Calu3 (cell line): ENCODE measurements around the gene SEMA3C. TPM values are rescaled to one million over a fixed set of nuclear protein-coding genes. Genes with fewer than 3 reads are reported as not detected.

Experiments
- BruUV-seq: library from RNA; stranded (reverse); fragments of 400-500 nt; replicated peaks from 2 replicates; lab custom pipeline; 2021; lab: Mats Ljungman, UMichigan
- CTCF ChIA-PET: fragments of 300-600 bp; sonication (Branson Sonifier 250); formaldehyde crosslinking; loops from one replicate; lab custom pipeline; 2022; ENCODE audit warnings: antibody characterized with exemption; lab: Charles Lee
- DNase-seq: peaks from one replicate; pipeline ENCODE4 v3.0.0; 2022
- H3K27ac Mint-ChIP-seq: one replicate; pipeline ENCODE4 v1.8.0; 2022; ENCODE audit warnings: mixed read lengths; ENCODE audit not compliant: unreplicated experiment
- H3K27me3 Mint-ChIP-seq: one replicate; pipeline ENCODE4 v1.8.0; 2022; ENCODE audit warnings: mixed read lengths; ENCODE audit not compliant: unreplicated experiment
- H3K36me3 Mint-ChIP-seq: one replicate; pipeline ENCODE4 v1.8.0; 2022; ENCODE audit warnings: mild to moderate bottlenecking, moderate library complexity, mixed read lengths; ENCODE audit not compliant: insufficient read depth, unreplicated experiment
- H3K4me1 Mint-ChIP-seq: one replicate; pipeline ENCODE4 v1.8.0; 2022; ENCODE audit warnings: mild to moderate bottlenecking, low read depth, mixed read lengths; ENCODE audit not compliant: unreplicated experiment
- H3K4me3 Mint-ChIP-seq: one replicate; pipeline ENCODE4 v1.8.0; 2022; ENCODE audit warnings: mild to moderate bottlenecking, low read depth, moderate library complexity, mixed read lengths; ENCODE audit not compliant: unreplicated experiment
- H3K9me3 Mint-ChIP-seq: one replicate; pipeline ENCODE4 v1.8.0; 2022; ENCODE audit warnings: low read depth, mixed read lengths; ENCODE audit not compliant: unreplicated experiment
- intact Hi-C: fragments of 100-400 bp; cut with micrococcal nuclease; formaldehyde crosslinking; loops from one replicate; pipeline ENCODE4 v1.10.0; 2022; ENCODE audit not compliant: unreplicated experiment
- total RNA-seq: library from RNA; stranded (reverse); gene quantifications from 2 replicates; pipeline ENCODE4 v1.2.3, GENCODE V29; 2022
- TF ChIP-seq, protein P1 (sequence below): fragments of 200-600 bp; IDR thresholded peaks from one replicate; pipeline ENCODE4 v1.8.0; 2022; ENCODE audit warnings: antibody characterized with exemption; ENCODE audit not compliant: unreplicated experiment

SEMA3C gene
- total RNA-seq, 1 experiment from 2014 or later = 67.7 TPM

DNA sequence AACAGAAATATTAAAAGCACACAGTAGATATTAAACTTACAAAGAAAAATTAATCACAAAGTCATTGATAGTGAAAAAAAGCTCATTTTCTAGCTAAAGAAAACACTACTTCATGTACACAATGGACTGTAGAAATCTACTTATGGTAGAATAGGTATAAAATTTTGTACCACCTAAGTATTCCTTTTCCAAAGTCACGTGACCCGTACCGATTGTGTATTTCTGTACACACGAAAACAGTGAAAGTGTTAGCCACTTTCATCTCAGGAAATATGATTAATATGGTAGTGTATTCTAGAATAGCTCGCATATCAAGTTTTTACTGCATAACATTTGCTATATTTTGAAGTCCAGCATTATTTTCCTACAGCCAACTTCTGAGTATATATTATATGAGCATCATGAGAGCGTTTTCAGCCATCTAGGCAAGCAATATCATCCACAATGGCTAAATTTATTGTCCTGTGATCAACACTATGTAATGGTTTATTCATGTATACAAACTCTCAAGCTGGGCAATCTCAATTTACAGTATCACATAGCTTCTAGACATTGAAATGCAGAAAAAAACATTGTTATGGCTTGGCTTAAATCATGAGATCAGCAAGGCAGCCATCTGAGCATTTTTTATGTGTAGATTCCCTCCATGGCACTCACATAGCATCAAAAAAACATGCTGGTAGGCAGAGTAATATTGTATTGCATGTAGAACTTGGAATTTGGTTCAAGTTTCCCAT is 165.7 kb downstream of the SEMA3C start:
- no peak overlapping the region for H3K27ac Mint-ChIP-seq
- H3K27me3 Mint-ChIP-seq = no peaks in the 10 kb centered on the region
- intact Hi-C loops = no loop called here
- H3K9me3 Mint-ChIP-seq = no peaks in the 10 kb centered on the region
- no peaks in the 10 kb centered on the region for H3K4me1 Mint-ChIP-seq
- DNase-seq = no peak
- CTCF ChIA-PET = no interaction called here
- BruUV-seq = no TSS peak
- no peak overlapping the region for H3K4me3 Mint-ChIP-seq
- H3K36me3 Mint-ChIP-seq = peaks cover 5% of the 10 kb centered on the region
- TF ChIP-seq, protein P1, sequence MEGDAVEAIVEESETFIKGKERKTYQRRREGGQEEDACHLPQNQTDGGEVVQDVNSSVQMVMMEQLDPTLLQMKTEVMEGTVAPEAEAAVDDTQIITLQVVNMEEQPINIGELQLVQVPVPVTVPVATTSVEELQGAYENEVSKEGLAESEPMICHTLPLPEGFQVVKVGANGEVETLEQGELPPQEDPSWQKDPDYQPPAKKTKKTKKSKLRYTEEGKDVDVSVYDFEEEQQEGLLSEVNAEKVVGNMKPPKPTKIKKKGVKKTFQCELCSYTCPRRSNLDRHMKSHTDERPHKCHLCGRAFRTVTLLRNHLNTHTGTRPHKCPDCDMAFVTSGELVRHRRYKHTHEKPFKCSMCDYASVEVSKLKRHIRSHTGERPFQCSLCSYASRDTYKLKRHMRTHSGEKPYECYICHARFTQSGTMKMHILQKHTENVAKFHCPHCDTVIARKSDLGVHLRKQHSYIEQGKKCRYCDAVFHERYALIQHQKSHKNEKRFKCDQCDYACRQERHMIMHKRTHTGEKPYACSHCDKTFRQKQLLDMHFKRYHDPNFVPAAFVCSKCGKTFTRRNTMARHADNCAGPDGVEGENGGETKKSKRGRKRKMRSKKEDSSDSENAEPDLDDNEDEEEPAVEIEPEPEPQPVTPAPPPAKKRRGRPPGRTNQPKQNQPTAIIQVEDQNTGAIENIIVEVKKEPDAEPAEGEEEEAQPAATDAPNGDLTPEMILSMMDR = no peak

DNA sequence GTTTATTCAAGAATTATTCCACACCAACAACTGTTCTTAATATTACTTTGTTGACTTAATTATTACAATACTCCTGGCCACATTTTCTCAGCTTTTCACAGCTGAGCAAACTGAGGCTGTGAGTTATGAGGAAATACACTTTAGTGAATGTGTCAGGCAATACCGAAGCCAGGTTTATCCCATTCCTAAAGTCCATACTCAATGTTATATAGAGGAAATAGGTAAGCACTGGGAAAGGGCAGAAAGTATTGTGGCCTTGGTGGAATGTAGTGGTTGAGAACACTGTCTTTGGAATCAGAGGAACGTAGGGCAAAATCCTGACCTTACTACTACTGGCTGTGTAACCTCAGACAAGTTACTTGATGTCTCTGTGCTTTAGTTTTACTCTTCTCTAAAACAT is 169.6 kb downstream of the SEMA3C start:
- intact Hi-C loops = no loop called here
- TF ChIP-seq, protein P1 = no peak
- no TSS peak for BruUV-seq
- CTCF ChIA-PET = no interaction called here
- Mint-ChIP-seq H3K36me3 (peaks cover 11% of the 10 kb centered on the region), H3K27me3 (no peaks in the 10 kb centered on the region), H3K4me3 (no peak overlapping the region), H3K9me3 (no peaks in the 10 kb centered on the region), H3K4me1 (no peaks in the 10 kb centered on the region), H3K27ac (no peak overlapping the region)
- DNase-seq = no peak

DNA sequence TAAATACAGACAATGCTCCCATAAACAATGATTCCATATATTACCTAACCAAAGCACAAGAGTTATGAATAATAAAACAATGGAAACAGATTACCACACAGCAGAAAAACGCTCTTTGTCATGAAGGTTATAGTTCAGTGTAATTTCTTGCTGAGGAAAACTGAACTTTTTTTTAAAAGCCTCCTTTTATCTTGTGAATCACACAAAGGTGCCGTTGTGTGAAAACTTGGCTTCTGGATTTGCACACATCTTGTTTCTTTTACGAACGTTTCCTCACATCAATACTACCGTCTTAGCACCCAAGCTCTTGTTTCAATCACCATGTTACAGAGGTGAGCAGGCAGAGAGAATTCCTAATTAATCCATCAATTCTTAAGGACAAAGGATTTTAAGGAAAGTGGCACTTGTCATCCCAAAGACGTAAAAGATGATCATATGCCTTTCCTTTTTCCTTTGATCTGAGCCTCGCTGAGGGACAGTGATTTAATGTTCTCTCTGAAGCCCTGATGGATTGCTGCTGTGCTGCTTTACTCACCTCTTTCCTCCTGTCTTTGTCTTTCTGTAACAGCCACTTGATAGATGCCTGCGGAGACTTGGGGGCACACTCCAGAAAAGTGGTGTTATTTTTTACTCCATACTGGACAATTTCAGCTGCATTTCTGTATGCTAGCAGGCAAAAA is 170.3 kb downstream of the SEMA3C start:
- no peaks in the 10 kb centered on the region for H3K27me3 Mint-ChIP-seq
- H3K9me3 Mint-ChIP-seq = no peaks in the 10 kb centered on the region
- H3K27ac Mint-ChIP-seq = no peak overlapping the region
- no TSS peak for BruUV-seq
- H3K4me3 Mint-ChIP-seq = no peak overlapping the region
- CTCF ChIA-PET = no interaction called here
- no peak for DNase-seq
- no peaks in the 10 kb centered on the region for H3K4me1 Mint-ChIP-seq
- intact Hi-C loops = no loop called here
- peaks cover 11% of the 10 kb centered on the region for H3K36me3 Mint-ChIP-seq
- TF ChIP-seq, protein P1 = no peak

DNA sequence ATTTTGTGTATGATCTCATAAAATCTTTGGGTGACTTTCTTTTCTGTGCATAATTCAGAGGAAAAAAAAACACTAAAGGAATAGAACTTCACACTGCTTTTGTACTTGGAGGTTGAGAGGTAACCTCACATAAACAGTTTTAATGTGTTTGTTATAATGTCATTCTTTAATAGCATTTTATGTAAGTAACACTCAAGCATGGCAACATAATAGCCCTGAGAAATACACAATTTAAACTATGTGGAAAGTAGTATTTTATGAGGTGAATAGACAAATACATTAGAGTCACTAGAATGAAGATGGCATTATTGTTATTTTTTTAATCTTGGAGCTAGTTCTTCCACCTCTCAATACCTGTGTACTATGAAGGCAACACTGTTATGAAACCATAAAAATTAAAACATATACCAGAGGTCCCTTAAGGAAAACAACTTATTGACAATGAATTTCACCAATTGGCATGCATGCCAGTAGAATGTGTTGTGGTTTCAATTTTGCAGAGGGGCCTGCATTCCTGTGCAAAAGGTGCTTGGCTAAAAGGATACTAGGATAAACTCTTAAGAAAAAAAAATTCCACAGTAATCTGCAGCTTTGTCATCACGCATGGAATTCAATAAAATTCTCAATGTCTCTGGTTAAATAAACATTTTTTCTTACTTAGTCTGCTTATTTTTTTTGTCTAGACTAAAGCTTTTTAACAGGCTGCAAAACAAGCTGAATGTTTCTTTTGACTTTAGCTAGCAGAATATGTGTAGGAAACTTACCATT is 177.9 kb downstream of the SEMA3C start:
- CTCF ChIA-PET = no interaction called here
- intact Hi-C loops = no loop called here
- no peaks in the 10 kb centered on the region for H3K4me1 Mint-ChIP-seq

More for the DNA sequence above, 177.9 kb downstream of the SEMA3C start:
- no TSS peak for BruUV-seq
- Mint-ChIP-seq H3K27me3 (no peaks in the 10 kb centered on the region), H3K27ac (no peak overlapping the region), H3K9me3 (no peaks in the 10 kb centered on the region), H3K36me3 (peaks cover 7% of the 10 kb centered on the region), H3K4me3 (no peak overlapping the region)
- TF ChIP-seq, protein P1 = no peak
- no peak for DNase-seq
